H1 (cell line): ENCODE results near the gene DOCK9. TPM values are rescaled to one million over a fixed set of nuclear protein-coding genes. Genes with fewer than 3 reads are reported as not detected.

Experiments
- polyA plus RNA-seq, 7 experiments: library from polyadenylated mRNA; depleted of rRNA in 3 of 7; stranded (reverse) in 5 of 7; unstranded in 2 of 7; fragments of >200 nt in 5 of 7; fragments of 200-250 nt in 2 of 7; gene quantifications; 1 replicate in 5 of 7; 2 replicates in 1 of 7; 4 replicates in 1 of 7; pipeline versions ENCODE4 v1.2.1 to v1.2.3, GENCODE V29; 2011 to 2013; ENCODE audit warnings: missing spikeins in 2 of 7, mixed read lengths in 2 of 7
- total RNA-seq: library from RNA; stranded (reverse); fragmentation: NEBNext Ultra II Directional; extraction: Animal tissue kit (Norgen Biotek cat#: 25700); gene quantifications from 2 replicates; pipeline ENCODE4 v1.2.1, GENCODE V29; 2021
- TF ChIP-seq, protein P1 (sequence below): fragments of 300-600 bp; sonication (generic); IDR thresholded peaks from 2 replicates; pipeline ENCODE4 v1.7.1; 2012; ENCODE audit warnings: low read length, moderate library complexity, mild to moderate bottlenecking, inconsistent platforms; ENCODE audit not compliant: insufficient replicate concordance

Gene DOCK9
- total and polyA plus RNA-seq, 2 of the 8 experiments (the other 6 are each of a cell fraction or from before 2014, with no cell fraction given), result 21.6 to 31.5 TPM

DNA sequence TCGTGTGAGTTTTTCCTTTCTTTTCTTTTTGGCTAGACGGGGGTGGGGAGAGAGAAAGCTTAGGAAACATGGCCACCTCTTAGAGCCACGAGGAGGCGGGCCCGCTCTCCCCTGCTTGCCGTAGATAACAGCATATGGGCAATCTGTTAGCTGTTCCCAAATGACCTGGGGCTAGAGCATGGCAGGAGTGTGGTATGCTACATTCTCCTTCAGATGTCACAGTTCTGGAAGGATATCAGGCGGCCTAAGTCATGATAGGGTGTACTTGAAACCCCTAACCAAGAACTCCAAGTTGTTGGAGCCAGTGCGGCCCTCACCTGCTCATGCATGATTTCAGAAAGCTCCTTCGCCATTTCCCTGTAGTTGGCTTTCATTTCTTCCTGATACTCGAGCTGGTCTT, 181.1 kb downstream of the DOCK9 start (continued):
- TF ChIP-seq, protein P1, sequence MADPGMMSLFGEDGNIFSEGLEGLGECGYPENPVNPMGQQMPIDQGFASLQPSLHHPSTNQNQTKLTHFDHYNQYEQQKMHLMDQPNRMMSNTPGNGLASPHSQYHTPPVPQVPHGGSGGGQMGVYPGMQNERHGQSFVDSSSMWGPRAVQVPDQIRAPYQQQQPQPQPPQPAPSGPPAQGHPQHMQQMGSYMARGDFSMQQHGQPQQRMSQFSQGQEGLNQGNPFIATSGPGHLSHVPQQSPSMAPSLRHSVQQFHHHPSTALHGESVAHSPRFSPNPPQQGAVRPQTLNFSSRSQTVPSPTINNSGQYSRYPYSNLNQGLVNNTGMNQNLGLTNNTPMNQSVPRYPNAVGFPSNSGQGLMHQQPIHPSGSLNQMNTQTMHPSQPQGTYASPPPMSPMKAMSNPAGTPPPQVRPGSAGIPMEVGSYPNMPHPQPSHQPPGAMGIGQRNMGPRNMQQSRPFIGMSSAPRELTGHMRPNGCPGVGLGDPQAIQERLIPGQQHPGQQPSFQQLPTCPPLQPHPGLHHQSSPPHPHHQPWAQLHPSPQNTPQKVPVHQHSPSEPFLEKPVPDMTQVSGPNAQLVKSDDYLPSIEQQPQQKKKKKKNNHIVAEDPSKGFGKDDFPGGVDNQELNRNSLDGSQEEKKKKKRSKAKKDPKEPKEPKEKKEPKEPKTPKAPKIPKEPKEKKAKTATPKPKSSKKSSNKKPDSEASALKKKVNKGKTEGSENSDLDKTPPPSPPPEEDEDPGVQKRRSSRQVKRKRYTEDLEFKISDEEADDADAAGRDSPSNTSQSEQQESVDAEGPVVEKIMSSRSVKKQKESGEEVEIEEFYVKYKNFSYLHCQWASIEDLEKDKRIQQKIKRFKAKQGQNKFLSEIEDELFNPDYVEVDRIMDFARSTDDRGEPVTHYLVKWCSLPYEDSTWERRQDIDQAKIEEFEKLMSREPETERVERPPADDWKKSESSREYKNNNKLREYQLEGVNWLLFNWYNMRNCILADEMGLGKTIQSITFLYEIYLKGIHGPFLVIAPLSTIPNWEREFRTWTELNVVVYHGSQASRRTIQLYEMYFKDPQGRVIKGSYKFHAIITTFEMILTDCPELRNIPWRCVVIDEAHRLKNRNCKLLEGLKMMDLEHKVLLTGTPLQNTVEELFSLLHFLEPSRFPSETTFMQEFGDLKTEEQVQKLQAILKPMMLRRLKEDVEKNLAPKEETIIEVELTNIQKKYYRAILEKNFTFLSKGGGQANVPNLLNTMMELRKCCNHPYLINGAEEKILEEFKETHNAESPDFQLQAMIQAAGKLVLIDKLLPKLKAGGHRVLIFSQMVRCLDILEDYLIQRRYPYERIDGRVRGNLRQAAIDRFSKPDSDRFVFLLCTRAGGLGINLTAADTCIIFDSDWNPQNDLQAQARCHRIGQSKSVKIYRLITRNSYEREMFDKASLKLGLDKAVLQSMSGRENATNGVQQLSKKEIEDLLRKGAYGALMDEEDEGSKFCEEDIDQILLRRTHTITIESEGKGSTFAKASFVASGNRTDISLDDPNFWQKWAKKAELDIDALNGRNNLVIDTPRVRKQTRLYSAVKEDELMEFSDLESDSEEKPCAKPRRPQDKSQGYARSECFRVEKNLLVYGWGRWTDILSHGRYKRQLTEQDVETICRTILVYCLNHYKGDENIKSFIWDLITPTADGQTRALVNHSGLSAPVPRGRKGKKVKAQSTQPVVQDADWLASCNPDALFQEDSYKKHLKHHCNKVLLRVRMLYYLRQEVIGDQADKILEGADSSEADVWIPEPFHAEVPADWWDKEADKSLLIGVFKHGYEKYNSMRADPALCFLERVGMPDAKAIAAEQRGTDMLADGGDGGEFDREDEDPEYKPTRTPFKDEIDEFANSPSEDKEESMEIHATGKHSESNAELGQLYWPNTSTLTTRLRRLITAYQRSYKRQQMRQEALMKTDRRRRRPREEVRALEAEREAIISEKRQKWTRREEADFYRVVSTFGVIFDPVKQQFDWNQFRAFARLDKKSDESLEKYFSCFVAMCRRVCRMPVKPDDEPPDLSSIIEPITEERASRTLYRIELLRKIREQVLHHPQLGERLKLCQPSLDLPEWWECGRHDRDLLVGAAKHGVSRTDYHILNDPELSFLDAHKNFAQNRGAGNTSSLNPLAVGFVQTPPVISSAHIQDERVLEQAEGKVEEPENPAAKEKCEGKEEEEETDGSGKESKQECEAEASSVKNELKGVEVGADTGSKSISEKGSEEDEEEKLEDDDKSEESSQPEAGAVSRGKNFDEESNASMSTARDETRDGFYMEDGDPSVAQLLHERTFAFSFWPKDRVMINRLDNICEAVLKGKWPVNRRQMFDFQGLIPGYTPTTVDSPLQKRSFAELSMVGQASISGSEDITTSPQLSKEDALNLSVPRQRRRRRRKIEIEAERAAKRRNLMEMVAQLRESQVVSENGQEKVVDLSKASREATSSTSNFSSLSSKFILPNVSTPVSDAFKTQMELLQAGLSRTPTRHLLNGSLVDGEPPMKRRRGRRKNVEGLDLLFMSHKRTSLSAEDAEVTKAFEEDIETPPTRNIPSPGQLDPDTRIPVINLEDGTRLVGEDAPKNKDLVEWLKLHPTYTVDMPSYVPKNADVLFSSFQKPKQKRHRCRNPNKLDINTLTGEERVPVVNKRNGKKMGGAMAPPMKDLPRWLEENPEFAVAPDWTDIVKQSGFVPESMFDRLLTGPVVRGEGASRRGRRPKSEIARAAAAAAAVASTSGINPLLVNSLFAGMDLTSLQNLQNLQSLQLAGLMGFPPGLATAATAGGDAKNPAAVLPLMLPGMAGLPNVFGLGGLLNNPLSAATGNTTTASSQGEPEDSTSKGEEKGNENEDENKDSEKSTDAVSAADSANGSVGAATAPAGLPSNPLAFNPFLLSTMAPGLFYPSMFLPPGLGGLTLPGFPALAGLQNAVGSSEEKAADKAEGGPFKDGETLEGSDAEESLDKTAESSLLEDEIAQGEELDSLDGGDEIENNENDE, result no peak
